MM.1S (cell line): ENCODE data around the gene POLN.

ENCODE experiments used
- DNase-seq: peaks from one replicate; pipeline ENCODE4 v3.0.0-alpha.2; 2015
- H2AFZ ChIP-seq: fragments of 300-600 bp; sonication (generic); 2 replicates; pipeline ENCODE4 v1.6.0; 2016; ENCODE audit warnings: antibody characterized with exemption, low read length
- H3F3A ChIP-seq: fragments of 300-600 bp; sonication (generic); 2 replicates; pipeline ENCODE4 v1.6.1; 2016; ENCODE audit warnings: mild to moderate bottlenecking, antibody characterized with exemption, low read length, moderate library complexity, mixed read lengths; ENCODE audit not compliant: insufficient read depth
- H3K27ac ChIP-seq: fragments of 300-600 bp; sonication (generic); 2 replicates; pipeline ENCODE4 v1.5.1; 2016; ENCODE audit warnings: mild to moderate bottlenecking, low read length
- H3K27me3 ChIP-seq: fragments of 300-600 bp; sonication (generic); replicated peaks from 2 replicates; pipeline ENCODE4 v1.6.0; 2016; ENCODE audit warnings: low read length; ENCODE audit not compliant: insufficient read depth
- H3K36me3 ChIP-seq: fragments of 300-600 bp; sonication (generic); replicated peaks from 2 replicates; pipeline ENCODE4 v1.6.1; 2016; ENCODE audit warnings: mild to moderate bottlenecking, low read length, mixed read lengths; ENCODE audit not compliant: insufficient read depth
- H3K4me1 ChIP-seq: fragments of 300-600 bp; sonication (generic); 2 replicates; pipeline ENCODE4 v1.6.1; 2016; ENCODE audit warnings: low read length, mixed read lengths
- H3K4me2 ChIP-seq: fragments of 300-600 bp; sonication (generic); 2 replicates; pipeline ENCODE4 v1.6.0; 2016; ENCODE audit warnings: low read depth, low read length
- H3K4me3 ChIP-seq: fragments of 300-600 bp; sonication (generic); 2 replicates; pipeline ENCODE4 v1.5.1; 2016; ENCODE audit warnings: low read length, mixed read lengths
- H3K79me2 ChIP-seq: fragments of 300-600 bp; sonication (generic); 2 replicates; pipeline ENCODE4 v1.6.1; 2016; ENCODE audit warnings: mixed run types, low read length, mixed read lengths
- H3K9ac ChIP-seq: fragments of 300-600 bp; sonication (generic); 2 replicates; pipeline ENCODE4 v1.6.1; 2016; ENCODE audit warnings: low read length, mixed read lengths
- H3K9me2 ChIP-seq: fragments of 300-600 bp; sonication (generic); replicated peaks from 2 replicates; pipeline ENCODE4 v1.6.1; 2016; ENCODE audit warnings: mild to moderate bottlenecking, low read length, mixed read lengths; ENCODE audit not compliant: insufficient read depth
- H3K9me3 ChIP-seq: fragments of 300-600 bp; sonication (generic); replicated peaks from 2 replicates; pipeline ENCODE4 v1.6.1; 2016; ENCODE audit warnings: mild to moderate bottlenecking, low read length, mixed read lengths; ENCODE audit not compliant: insufficient read depth
- H4K20me1 ChIP-seq: fragments of 300-600 bp; sonication (generic); 2 replicates; pipeline ENCODE4 v1.6.1; 2016; ENCODE audit warnings: mild to moderate bottlenecking, low read length, moderate library complexity, mixed read lengths; ENCODE audit not compliant: insufficient read depth
- CTCF ChIP-seq: fragments of 300-600 bp; sonication (generic); IDR thresholded peaks from 2 replicates; pipeline ENCODE4 v1.5.1; 2016; ENCODE audit warnings: antibody characterized with exemption, low read length, mixed read lengths
- EZH2 ChIP-seq: fragments of 300-600 bp; sonication (generic); optimal IDR thresholded peaks from 2 replicates; pipeline ENCODE3; 2017; ENCODE audit warnings: low read depth, mild to moderate bottlenecking, antibody characterized with exemption, low read length, mixed read lengths
- EZH2phosphoT487 ChIP-seq: fragments of 300-600 bp; sonication (generic); IDR thresholded peaks from 2 replicates; pipeline ENCODE4 v1.6.1; 2018; ENCODE audit warnings: antibody characterized with exemption, low read length

POLN gene

GRCh38 chr4:2259036-2259540 lies 17.2 kb upstream of the POLN start:
- Histone ChIP-seq H3K36me3 (no peaks in the 10 kb centered on the region), H3K4me1 (peaks cover 18% of the 10 kb centered on the region), H3K27me3 (no peaks in the 10 kb centered on the region), H4K20me1 (no peaks in the 10 kb centered on the region), H3K4me3 (no peak overlapping the region), H3K4me2 (no peak overlapping the region), H3K9me2 (no peaks in the 10 kb centered on the region), H3K9me3 (no peaks in the 10 kb centered on the region), H2AFZ (no peak overlapping the region), H3F3A (peaks cover 14% of the 10 kb centered on the region), H3K27ac (no peak overlapping the region), H3K79me2 (peaks cover 23% of the 10 kb centered on the region), H3K9ac (no peak overlapping the region)
- DNase-seq: no peak
- no peak for TF ChIP-seq EZH2
- no peak for TF ChIP-seq CTCF
- TF ChIP-seq EZH2phosphoT487: no peak

GRCh38 chr4:2258091-2259035 lies 16.4 kb upstream of the POLN start:
- no peak overlapping the region for H3K27ac ChIP-seq

GRCh38 chr4:2257361-2258081 lies 15.6 kb upstream of the POLN start:
- TF ChIP-seq CTCF: no peak
- TF ChIP-seq EZH2: no peak
- no peak for TF ChIP-seq EZH2phosphoT487
- H3K9me2 ChIP-seq: no peaks in the 10 kb centered on the region
- H4K20me1 ChIP-seq: no peaks in the 10 kb centered on the region
- H3K4me2 ChIP-seq: no peak overlapping the region
- no peak overlapping the region for H3K27ac ChIP-seq
- H3K36me3 ChIP-seq: no peaks in the 10 kb centered on the region
- peaks cover 5% of the 10 kb centered on the region; the same call in 1 of the 2 replicates for H3K4me1 ChIP-seq
- H3K9me3 ChIP-seq: no peaks in the 10 kb centered on the region
- DNase-seq: no peak
- peaks cover 23% of the 10 kb centered on the region for H3K79me2 ChIP-seq
- no peak overlapping the region for H3K9ac ChIP-seq
- no peak overlapping the region for H3K4me3 ChIP-seq
- no peak overlapping the region for H2AFZ ChIP-seq
- no peaks in the 10 kb centered on the region for H3K27me3 ChIP-seq
- peaks cover under 1% of the 10 kb centered on the region; the same call in 1 of the 2 replicates for H3F3A ChIP-seq

More at GRCh38 chr4:2258091-2259035, 16.4 kb upstream of the POLN start:
- Histone ChIP-seq H3K36me3 (no peaks in the 10 kb centered on the region), H3K4me1 (peaks cover 10% of the 10 kb centered on the region), H2AFZ (no peak overlapping the region), H3K27me3 (no peaks in the 10 kb centered on the region), H3K4me3 (no peak overlapping the region), H3K79me2 (peaks cover 23% of the 10 kb centered on the region), H3K9ac (no peak overlapping the region), H3F3A (peaks cover 6% of the 10 kb centered on the region; the same call in 1 of the 2 replicates), H3K9me2 (no peaks in the 10 kb centered on the region), H3K4me2 (no peak overlapping the region), H4K20me1 (no peaks in the 10 kb centered on the region), H3K9me3 (no peaks in the 10 kb centered on the region)
- TF ChIP-seq CTCF (no peak), EZH2 (no peak), EZH2phosphoT487 (no peak)
- no peak for DNase-seq
